PFSK-1 (cell line): ENCODE results near the gene CAPN9.

Source experiments
- POLR2AphosphoS5 ChIP-seq: IDR thresholded peaks from 2 replicates; pipeline ENCODE4 v1.6.1; 2012; ENCODE audit warnings: low read depth, mild to moderate bottlenecking, control low read depth, low read length, moderate library complexity
- REST ChIP-seq, 2 experiments: IDR thresholded peaks; 2 replicates each; pipeline versions ENCODE4 v1.6.1 to v1.8.0; 2011 to 2012; ENCODE audit warnings: low read depth in 2 of 2, low read length in 2 of 2, control low read depth in 1 of 2, inconsistent platforms in 1 of 2, mild to moderate bottlenecking in 1 of 2, moderate library complexity in 1 of 2; ENCODE audit not compliant: insufficient read depth in 1 of 2

- TF ChIP-seq POLR2AphosphoS5 = no peak
- no peak for TF ChIP-seq REST (IDR thresholded peaks at IDR 0.05; ENCODE audit: insufficient read depth in 1 of 2, low read depth in 2 of 2, low read length in 2 of 2)
These were observed 47.1 kb upstream of the CAPN9 start for GRCh38 chr1:230700132-230700531.
